Endodermal cell (in vitro differentiated cells): ENCODE measurements around the gene FAM228A. TPM values are rescaled to one million over a fixed set of nuclear protein-coding genes. Genes with fewer than 3 reads are reported as not detected.

Experiments
- DNase-seq: peaks from one replicate; pipeline ENCODE4 v3.0.0-alpha.2; 2017
- H3K27ac ChIP-seq: 2 replicates; pipeline ENCODE4 v1.5.1; 2013; ENCODE audit warnings: mild to moderate bottlenecking, low read depth, low read length, moderate library complexity
- H3K27me3 ChIP-seq: 2 replicates; pipeline ENCODE4 v1.6.1; 2013; ENCODE audit warnings: mild to moderate bottlenecking, low read length, moderate library complexity; ENCODE audit not compliant: insufficient read depth, control insufficient read depth, poor library complexity, severe bottlenecking
- H3K36me3 ChIP-seq: 2 replicates; pipeline ENCODE4 v1.7.0; 2013; ENCODE audit warnings: mild to moderate bottlenecking, low read length, moderate library complexity; ENCODE audit not compliant: control insufficient read depth, insufficient read depth
- H3K4me1 ChIP-seq: one replicate; pipeline ENCODE4 v1.7.0; 2013; ENCODE audit warnings: low read length; ENCODE audit not compliant: control insufficient read depth, insufficient read depth
- H3K4me3 ChIP-seq: 2 replicates; pipeline ENCODE4 v1.5.1; 2013; ENCODE audit warnings: mild to moderate bottlenecking, low read length, moderate library complexity
- H3K9ac ChIP-seq: 2 replicates; pipeline ENCODE4 v1.6.1; 2013; ENCODE audit warnings: mild to moderate bottlenecking, low read length, moderate library complexity; ENCODE audit not compliant: poor library complexity, severe bottlenecking; ENCODE audit errors: extremely low read depth
- H3K9me3 ChIP-seq: 2 replicates; pipeline ENCODE4 v1.6.1; 2013; ENCODE audit warnings: mild to moderate bottlenecking, low read length, moderate library complexity; ENCODE audit not compliant: control insufficient read depth
- H3K27ac Mint-ChIP-seq: 2 replicates; pipeline ENCODE4 v1.8.0; 2020; ENCODE audit warnings: mixed read lengths
- H3K27me3 Mint-ChIP-seq: 2 replicates; pipeline ENCODE4 v1.8.0; 2021; ENCODE audit warnings: mild to moderate bottlenecking, mixed read lengths; ENCODE audit not compliant: insufficient read depth
- H3K36me3 Mint-ChIP-seq: 2 replicates; pipeline ENCODE4 v1.8.0; 2020; ENCODE audit warnings: low read depth, mixed read lengths
- H3K4me1 Mint-ChIP-seq: 2 replicates; pipeline ENCODE4 v1.8.0; 2020; ENCODE audit warnings: mixed read lengths
- H3K4me3 Mint-ChIP-seq: 2 replicates; pipeline ENCODE4 v1.8.0; 2020; ENCODE audit warnings: mild to moderate bottlenecking, moderate library complexity, mixed read lengths
- H3K9me3 Mint-ChIP-seq: 2 replicates; pipeline ENCODE4 v1.8.0; 2020; ENCODE audit warnings: mild to moderate bottlenecking, mixed read lengths
- CTCF ChIP-seq: fragments of 200-600 bp; sonication (generic); conservative IDR thresholded peaks from 2 replicates; pipeline ENCODE4 v1.5.0; 2021; ENCODE audit warnings: antibody characterized with exemption, mild to moderate bottlenecking
- WGBS, 2 experiments: methylation state at CpG; one replicate each; pipeline versions ENCODE4 v1.1.5 to v1.1.7; 2013; ENCODE audit warnings: missing lambda C conversion rate in 2 of 2, mixed read lengths in 1 of 2; ENCODE audit not compliant: insufficient coverage in 1 of 2, insufficient read length in 1 of 2; 5-methylcytosine and 5-hydroxymethylcytosine counted together
- total RNA-seq, 2 donors: library from RNA; stranded (reverse); fragmentation: NEBNext Ultra II Directional in 1 of 2; extraction: Animal tissue kit (Norgen Biotek cat#: 25700) in 1 of 2; gene quantifications; 2 replicates in 1 of 2; 3 replicates in 1 of 2; pipeline ENCODE4 v1.2.1, GENCODE V29; 2021

The FAM228A gene
- total RNA-seq, 2 donors from 2014 or later: 0.53 TPM; not detected in 1

GRCh38 chr2:24158131-24158530 lies 16.7 kb upstream of the FAM228A start:
- Histone ChIP-seq H3K27ac (no peak overlapping the region), H3K36me3 (no peaks in the 10 kb centered on the region), H3K4me1 (no peaks in the 10 kb centered on the region), H3K9ac (no peak overlapping the region), H3K9me3 (peaks cover 23% of the 10 kb centered on the region), H3K27me3 (no peaks in the 10 kb centered on the region), H3K4me3 (no peak overlapping the region)
- peaks cover 19% of the 10 kb centered on the region for H3K9me3 Mint-ChIP-seq
- DNase-seq: no peak
- H3K27ac Mint-ChIP-seq: no peak overlapping the region
- no peak overlapping the region for H3K4me3 Mint-ChIP-seq
- WGBS, 2 experiments: 89 to 97% methylated on average over 3 to 5 of the region's 5 CpGs
- peaks cover 17% of the 10 kb centered on the region for H3K36me3 Mint-ChIP-seq
- no peak for TF ChIP-seq CTCF
- H3K27me3 Mint-ChIP-seq: no peaks in the 10 kb centered on the region
- no peaks in the 10 kb centered on the region for H3K4me1 Mint-ChIP-seq

GRCh38 chr2:24159708-24160107 lies 15.1 kb upstream of the FAM228A start:
- Mint-ChIP-seq H3K36me3 (peaks cover 17% of the 10 kb centered on the region), H3K4me1 (no peaks in the 10 kb centered on the region), H3K27ac (no peak overlapping the region), H3K9me3 (peaks cover 19% of the 10 kb centered on the region), H3K4me3 (no peak overlapping the region), H3K27me3 (no peaks in the 10 kb centered on the region)
- Histone ChIP-seq H3K36me3 (no peaks in the 10 kb centered on the region), H3K4me3 (no peak overlapping the region), H3K4me1 (no peaks in the 10 kb centered on the region), H3K27me3 (no peaks in the 10 kb centered on the region), H3K9ac (no peak overlapping the region), H3K9me3 (peaks cover 23% of the 10 kb centered on the region), H3K27ac (no peak overlapping the region)
- 90 to 93% methylated on average over 2 to 4 of the region's 4 CpGs for WGBS, 2 experiments
- DNase-seq: no peak
- TF ChIP-seq CTCF: no peak

GRCh38 chr2:24160761-24161160 lies 14.1 kb upstream of the FAM228A start:
- TF ChIP-seq CTCF: no peak
- Histone ChIP-seq H3K27ac (no peak overlapping the region), H3K9ac (no peak overlapping the region), H3K4me1 (no peaks in the 10 kb centered on the region), H3K36me3 (no peaks in the 10 kb centered on the region), H3K9me3 (peaks cover 23% of the 10 kb centered on the region), H3K4me3 (no peak overlapping the region), H3K27me3 (no peaks in the 10 kb centered on the region)
- no peak for DNase-seq
- no peak overlapping the region for H3K4me3 Mint-ChIP-seq
- H3K4me1 Mint-ChIP-seq: no peaks in the 10 kb centered on the region
- no peak overlapping the region for H3K27ac Mint-ChIP-seq
- H3K27me3 Mint-ChIP-seq: no peaks in the 10 kb centered on the region
- peaks cover 19% of the 10 kb centered on the region for H3K9me3 Mint-ChIP-seq
- peaks cover 17% of the 10 kb centered on the region for H3K36me3 Mint-ChIP-seq
